K562 (cell line): ENCODE results near the gene WDR90. TPM values are rescaled to one million over a fixed set of nuclear protein-coding genes. Genes with fewer than 3 reads are reported as not detected.
A peak's percentile ranks its signal among the peaks of the same experiment; 100 is the strongest.

Source experiments
- CEBPG ChIP-seq, 3 experiments: fragments of 200-800 bp in 1 of 3; sonication (Bioruptor generic) in 1 of 3; sonication (generic) in 1 of 3; formaldehyde crosslinking in 1 of 3; IDR thresholded peaks in 2 of 3; conservative IDR thresholded peaks in 1 of 3; 2 replicates each; pipeline versions ENCODE4 v1.6.1 to v1.8.0; 2016 to 2022; ENCODE audit warnings: missing compliant biosample characterization in 2 of 3, missing genetic modification characterization in 2 of 3, mild to moderate bottlenecking in 1 of 3, missing genetic modification reagents in 1 of 3
- POLR2A ChIP-seq: fragments of 450-650 bp; conservative IDR thresholded peaks from 2 replicates; pipeline ENCODE4 v1.6.1; 2016
- POLR3A ChIP-seq: IDR thresholded peaks from 2 replicates; pipeline ENCODE4 v1.6.1; 2011; ENCODE audit warnings: borderline replicate concordance, mild to moderate bottlenecking, moderate library complexity; ENCODE audit not compliant: insufficient read length, insufficient read depth; ENCODE audit errors: extremely low read depth
- RBM17 ChIP-seq: fragments of 200-400 bp; formaldehyde crosslinking; IDR thresholded peaks from 2 replicates; pipeline ENCODE4 v1.6.1; 2017; ENCODE audit warnings: low read depth, mild to moderate bottlenecking, low read length, borderline replicate concordance
- SRSF9 ChIP-seq: fragments of 200-400 bp; formaldehyde crosslinking; IDR thresholded peaks from 2 replicates; pipeline ENCODE4 v1.6.1; 2017; ENCODE audit warnings: low read depth, low read length, borderline replicate concordance
- TAL1 ChIP-seq: fragments of 450-650 bp; IDR thresholded peaks from 2 replicates; pipeline ENCODE4 v1.6.1; 2016; ENCODE audit warnings: mild to moderate bottlenecking
- ZNF133 ChIP-seq: fragments of 250-450 bp; sonication (Bioruptor Pico); IDR thresholded peaks from 2 replicates; pipeline ENCODE4 v1.4.0; 2020; ENCODE audit warnings: mild to moderate bottlenecking
- ZNF143 ChIP-seq: sonication (generic); formaldehyde crosslinking; IDR thresholded peaks from 2 replicates; pipeline ENCODE4 v1.9.0; 2022; ENCODE audit warnings: mild to moderate bottlenecking, missing genetic modification reagents
- polyA plus RNA-seq, 8 experiments: library from polyadenylated mRNA; depleted of rRNA in 4 of 8; stranded (reverse) in 5 of 8; unstranded in 3 of 8; fragments of >200 nt; fragmentation: Nextera tagmentation in 2 of 8; fragmentation: Illumina TruSeq in 1 of 8; extraction: Ambion mirVana in 2 of 8; extraction: Trizol in 1 of 8; gene quantifications; 2 replicates each; pipeline versions ENCODE4 v1.2.1 to v1.2.3, GENCODE V29; 2011 to 2014; ENCODE audit warnings: inconsistent platforms in 1 of 8, missing spikeins in 1 of 8
- total RNA-seq, 7 experiments: library from RNA; depleted of rRNA in 6 of 7; stranded (reverse); fragments of >200 nt in 6 of 7; fragmentation: Illumina TruSeq in 2 of 7; extraction: Trizol in 2 of 7; gene quantifications; 2 replicates each; pipeline versions ENCODE4 v1.2.1 to v1.2.3, GENCODE V29; 2011 to 2021; ENCODE audit warnings: low replicate concordance in 1 of 7
- TF ChIP-seq, protein P1 (sequence below): fragments of 250-450 bp; sonication (Bioruptor Pico); IDR thresholded peaks from 2 replicates; pipeline ENCODE4 v1.8.0; 2021; ENCODE audit warnings: borderline replicate concordance, mild to moderate bottlenecking, moderate library complexity; ENCODE audit not compliant: poor library complexity, severe bottlenecking
- TF ChIP-seq, protein P2 (sequence below): fragments of 250-450 bp; sonication (Bioruptor Pico); IDR thresholded peaks from 2 replicates; pipeline ENCODE4 v1.5.0; 2021
- TF ChIP-seq, protein P3 (sequence below): sonication (generic); formaldehyde crosslinking; IDR thresholded peaks from 2 replicates; pipeline ENCODE4 v1.8.0; 2022; ENCODE audit warnings: mild to moderate bottlenecking, missing genetic modification reagents
- TF ChIP-seq, protein P4 (sequence below): sonication (generic); formaldehyde crosslinking; IDR thresholded peaks from 2 replicates; pipeline ENCODE4 v1.8.0; 2023; ENCODE audit warnings: mild to moderate bottlenecking, missing genetic modification reagents
- TF ChIP-seq, protein P5 (sequence below), 3 experiments: IDR thresholded peaks in 2 of 3; conservative IDR thresholded peaks in 1 of 3; 2 replicates each; pipeline ENCODE4 v1.5.1; 2011 to 2012; ENCODE audit warnings: low read length in 3 of 3, mild to moderate bottlenecking in 3 of 3, control low read depth in 2 of 3, improper control_type of control experiment in 1 of 3, inconsistent platforms in 1 of 3, low read depth in 1 of 3, mixed read lengths in 1 of 3, moderate library complexity in 1 of 3; ENCODE audit not compliant: insufficient read depth in 2 of 3

Gene WDR90
- total and polyA plus RNA-seq, 9 of the 15 experiments (the other 6 are each of a cell fraction or from before 2014, with no cell fraction given): 0.44 to 12.6 (median 3.3) TPM

DNA sequence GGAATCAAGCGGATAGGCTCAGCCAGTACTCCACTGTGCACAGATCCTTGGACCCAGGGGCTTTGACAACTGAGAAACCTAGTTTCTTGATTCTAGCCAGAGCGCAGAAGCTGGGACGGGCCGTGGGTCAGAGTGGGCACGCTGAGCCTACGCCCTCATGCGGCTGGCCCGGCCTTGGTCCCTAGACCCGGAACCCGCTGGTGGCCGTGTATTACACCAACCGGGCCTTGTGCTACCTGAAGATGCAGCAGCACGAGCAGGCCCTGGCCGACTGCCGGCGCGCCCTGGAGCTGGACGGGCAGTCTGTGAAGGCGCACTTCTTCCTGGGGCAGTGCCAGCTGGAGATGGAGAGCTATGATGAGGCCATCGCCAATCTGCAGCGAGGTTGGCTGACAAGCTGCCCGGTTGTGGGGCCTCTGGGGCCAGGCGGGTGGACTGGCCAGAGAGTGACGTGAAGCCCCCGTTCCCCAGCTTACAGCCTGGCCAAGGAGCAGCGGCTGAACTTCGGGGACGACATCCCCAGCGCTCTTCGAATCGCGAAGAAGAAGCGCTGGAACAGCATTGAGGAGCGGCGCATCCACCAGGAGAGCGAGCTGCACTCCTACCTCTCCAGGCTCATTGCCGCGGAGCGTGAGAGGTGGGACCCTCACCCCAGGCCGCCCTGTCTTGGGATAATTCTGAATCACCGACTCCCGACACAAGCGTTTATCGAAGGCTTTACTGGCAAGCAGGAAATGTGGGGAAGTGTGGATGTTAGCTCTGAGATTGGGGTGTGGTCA lies 32.0 kb downstream of the WDR90 start (continued):
- TF ChIP-seq, protein P1, sequence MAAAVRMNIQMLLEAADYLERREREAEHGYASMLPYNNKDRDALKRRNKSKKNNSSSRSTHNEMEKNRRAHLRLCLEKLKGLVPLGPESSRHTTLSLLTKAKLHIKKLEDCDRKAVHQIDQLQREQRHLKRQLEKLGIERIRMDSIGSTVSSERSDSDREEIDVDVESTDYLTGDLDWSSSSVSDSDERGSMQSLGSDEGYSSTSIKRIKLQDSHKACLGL (CRISPR knock-in tag): no peak
- TF ChIP-seq POLR2A: peak; percentile 29
- TF ChIP-seq, protein P2, sequence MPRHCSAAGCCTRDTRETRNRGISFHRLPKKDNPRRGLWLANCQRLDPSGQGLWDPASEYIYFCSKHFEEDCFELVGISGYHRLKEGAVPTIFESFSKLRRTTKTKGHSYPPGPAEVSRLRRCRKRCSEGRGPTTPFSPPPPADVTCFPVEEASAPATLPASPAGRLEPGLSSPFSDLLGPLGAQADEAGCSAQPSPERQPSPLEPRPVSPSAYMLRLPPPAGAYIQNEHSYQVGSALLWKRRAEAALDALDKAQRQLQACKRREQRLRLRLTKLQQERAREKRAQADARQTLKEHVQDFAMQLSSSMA (CRISPR knock-in tag): no peak
- no peak for TF ChIP-seq TAL1
- TF ChIP-seq CEBPG (CRISPR knock-in tag; IDR thresholded peaks at IDR 0.05): peak; percentile 16; the same call in 1 of the 2 replicates
- TF ChIP-seq CEBPG (tag; conservative IDR thresholded peaks at IDR 0.05 in 1 of 2, IDR thresholded peaks at IDR 0.05 in 1 of 2): no peak
- TF ChIP-seq, protein P3, sequence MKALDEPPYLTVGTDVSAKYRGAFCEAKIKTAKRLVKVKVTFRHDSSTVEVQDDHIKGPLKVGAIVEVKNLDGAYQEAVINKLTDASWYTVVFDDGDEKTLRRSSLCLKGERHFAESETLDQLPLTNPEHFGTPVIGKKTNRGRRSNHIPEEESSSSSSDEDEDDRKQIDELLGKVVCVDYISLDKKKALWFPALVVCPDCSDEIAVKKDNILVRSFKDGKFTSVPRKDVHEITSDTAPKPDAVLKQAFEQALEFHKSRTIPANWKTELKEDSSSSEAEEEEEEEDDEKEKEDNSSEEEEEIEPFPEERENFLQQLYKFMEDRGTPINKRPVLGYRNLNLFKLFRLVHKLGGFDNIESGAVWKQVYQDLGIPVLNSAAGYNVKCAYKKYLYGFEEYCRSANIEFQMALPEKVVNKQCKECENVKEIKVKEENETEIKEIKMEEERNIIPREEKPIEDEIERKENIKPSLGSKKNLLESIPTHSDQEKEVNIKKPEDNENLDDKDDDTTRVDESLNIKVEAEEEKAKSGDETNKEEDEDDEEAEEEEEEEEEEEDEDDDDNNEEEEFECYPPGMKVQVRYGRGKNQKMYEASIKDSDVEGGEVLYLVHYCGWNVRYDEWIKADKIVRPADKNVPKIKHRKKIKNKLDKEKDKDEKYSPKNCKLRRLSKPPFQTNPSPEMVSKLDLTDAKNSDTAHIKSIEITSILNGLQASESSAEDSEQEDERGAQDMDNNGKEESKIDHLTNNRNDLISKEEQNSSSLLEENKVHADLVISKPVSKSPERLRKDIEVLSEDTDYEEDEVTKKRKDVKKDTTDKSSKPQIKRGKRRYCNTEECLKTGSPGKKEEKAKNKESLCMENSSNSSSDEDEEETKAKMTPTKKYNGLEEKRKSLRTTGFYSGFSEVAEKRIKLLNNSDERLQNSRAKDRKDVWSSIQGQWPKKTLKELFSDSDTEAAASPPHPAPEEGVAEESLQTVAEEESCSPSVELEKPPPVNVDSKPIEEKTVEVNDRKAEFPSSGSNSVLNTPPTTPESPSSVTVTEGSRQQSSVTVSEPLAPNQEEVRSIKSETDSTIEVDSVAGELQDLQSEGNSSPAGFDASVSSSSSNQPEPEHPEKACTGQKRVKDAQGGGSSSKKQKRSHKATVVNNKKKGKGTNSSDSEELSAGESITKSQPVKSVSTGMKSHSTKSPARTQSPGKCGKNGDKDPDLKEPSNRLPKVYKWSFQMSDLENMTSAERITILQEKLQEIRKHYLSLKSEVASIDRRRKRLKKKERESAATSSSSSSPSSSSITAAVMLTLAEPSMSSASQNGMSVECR (CRISPR knock-in tag): peak; percentile 54
- TF ChIP-seq ZNF133 (CRISPR knock-in tag): no peak
- 0 out of 2 replicates have a peak, but pooled peaks have one; percentile 22 for TF ChIP-seq ZNF143 (CRISPR knock-in tag)
- no peak for TF ChIP-seq RBM17
- TF ChIP-seq POLR3A: no peak
- TF ChIP-seq, protein P4, sequence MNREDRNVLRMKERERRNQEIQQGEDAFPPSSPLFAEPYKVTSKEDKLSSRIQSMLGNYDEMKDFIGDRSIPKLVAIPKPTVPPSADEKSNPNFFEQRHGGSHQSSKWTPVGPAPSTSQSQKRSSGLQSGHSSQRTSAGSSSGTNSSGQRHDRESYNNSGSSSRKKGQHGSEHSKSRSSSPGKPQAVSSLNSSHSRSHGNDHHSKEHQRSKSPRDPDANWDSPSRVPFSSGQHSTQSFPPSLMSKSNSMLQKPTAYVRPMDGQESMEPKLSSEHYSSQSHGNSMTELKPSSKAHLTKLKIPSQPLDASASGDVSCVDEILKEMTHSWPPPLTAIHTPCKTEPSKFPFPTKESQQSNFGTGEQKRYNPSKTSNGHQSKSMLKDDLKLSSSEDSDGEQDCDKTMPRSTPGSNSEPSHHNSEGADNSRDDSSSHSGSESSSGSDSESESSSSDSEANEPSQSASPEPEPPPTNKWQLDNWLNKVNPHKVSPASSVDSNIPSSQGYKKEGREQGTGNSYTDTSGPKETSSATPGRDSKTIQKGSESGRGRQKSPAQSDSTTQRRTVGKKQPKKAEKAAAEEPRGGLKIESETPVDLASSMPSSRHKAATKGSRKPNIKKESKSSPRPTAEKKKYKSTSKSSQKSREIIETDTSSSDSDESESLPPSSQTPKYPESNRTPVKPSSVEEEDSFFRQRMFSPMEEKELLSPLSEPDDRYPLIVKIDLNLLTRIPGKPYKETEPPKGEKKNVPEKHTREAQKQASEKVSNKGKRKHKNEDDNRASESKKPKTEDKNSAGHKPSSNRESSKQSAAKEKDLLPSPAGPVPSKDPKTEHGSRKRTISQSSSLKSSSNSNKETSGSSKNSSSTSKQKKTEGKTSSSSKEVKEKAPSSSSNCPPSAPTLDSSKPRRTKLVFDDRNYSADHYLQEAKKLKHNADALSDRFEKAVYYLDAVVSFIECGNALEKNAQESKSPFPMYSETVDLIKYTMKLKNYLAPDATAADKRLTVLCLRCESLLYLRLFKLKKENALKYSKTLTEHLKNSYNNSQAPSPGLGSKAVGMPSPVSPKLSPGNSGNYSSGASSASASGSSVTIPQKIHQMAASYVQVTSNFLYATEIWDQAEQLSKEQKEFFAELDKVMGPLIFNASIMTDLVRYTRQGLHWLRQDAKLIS (CRISPR knock-in tag): no peak
- TF ChIP-seq SRSF9: no peak
- TF ChIP-seq, protein P5, sequence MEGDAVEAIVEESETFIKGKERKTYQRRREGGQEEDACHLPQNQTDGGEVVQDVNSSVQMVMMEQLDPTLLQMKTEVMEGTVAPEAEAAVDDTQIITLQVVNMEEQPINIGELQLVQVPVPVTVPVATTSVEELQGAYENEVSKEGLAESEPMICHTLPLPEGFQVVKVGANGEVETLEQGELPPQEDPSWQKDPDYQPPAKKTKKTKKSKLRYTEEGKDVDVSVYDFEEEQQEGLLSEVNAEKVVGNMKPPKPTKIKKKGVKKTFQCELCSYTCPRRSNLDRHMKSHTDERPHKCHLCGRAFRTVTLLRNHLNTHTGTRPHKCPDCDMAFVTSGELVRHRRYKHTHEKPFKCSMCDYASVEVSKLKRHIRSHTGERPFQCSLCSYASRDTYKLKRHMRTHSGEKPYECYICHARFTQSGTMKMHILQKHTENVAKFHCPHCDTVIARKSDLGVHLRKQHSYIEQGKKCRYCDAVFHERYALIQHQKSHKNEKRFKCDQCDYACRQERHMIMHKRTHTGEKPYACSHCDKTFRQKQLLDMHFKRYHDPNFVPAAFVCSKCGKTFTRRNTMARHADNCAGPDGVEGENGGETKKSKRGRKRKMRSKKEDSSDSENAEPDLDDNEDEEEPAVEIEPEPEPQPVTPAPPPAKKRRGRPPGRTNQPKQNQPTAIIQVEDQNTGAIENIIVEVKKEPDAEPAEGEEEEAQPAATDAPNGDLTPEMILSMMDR (IDR thresholded peaks at IDR 0.05 in 2 of 3, conservative IDR thresholded peaks at IDR 0.05 in 1 of 3; ENCODE audit: insufficient read depth in 2 of 3, low read depth in 1 of 3, low read length in 3 of 3): peak in 2 of 3 experiments; percentile 36; a peak in 5 of 6 replicates
